Mesendoderm (in vitro differentiated cells): ENCODE results near the gene TMCC1. TPM values are rescaled to one million over a fixed set of nuclear protein-coding genes. Genes with fewer than 3 reads are reported as not detected.

Experiments used
- DNase-seq: peaks from one replicate; pipeline ENCODE4 v3.0.0; 2013
- H2AK5ac ChIP-seq: 2 replicates; pipeline ENCODE4 v1.6.1; 2013; ENCODE audit warnings: low read length, inconsistent platforms
- H2BK120ac ChIP-seq: 2 replicates; pipeline ENCODE4 v1.6.1; 2013; ENCODE audit warnings: low read depth, mild to moderate bottlenecking, low read length, moderate library complexity, mixed read lengths
- H2BK15ac ChIP-seq: replicated peaks from 2 replicates; pipeline ENCODE4 v1.6.1; 2013; ENCODE audit warnings: low read depth, mild to moderate bottlenecking, moderate library complexity
- H2BK5ac ChIP-seq: 2 replicates; pipeline ENCODE4 v1.6.1; 2013; ENCODE audit warnings: low read length, inconsistent platforms
- H3K18ac ChIP-seq: 2 replicates; pipeline ENCODE4 v1.6.1; 2013; ENCODE audit warnings: mild to moderate bottlenecking, low read length, mixed read lengths
- H3K23ac ChIP-seq: one replicate; pipeline ENCODE4 v1.6.1; 2013; ENCODE audit warnings: low read length
- H3K27ac ChIP-seq: 2 replicates; pipeline ENCODE4 v1.5.1; 2013; ENCODE audit warnings: low read depth, mild to moderate bottlenecking, inconsistent platforms, low read length, moderate library complexity
- H3K27me3 ChIP-seq: 2 replicates; pipeline ENCODE4 v1.6.1; 2013; ENCODE audit warnings: low read length, control low read depth, mild to moderate bottlenecking, inconsistent platforms; ENCODE audit not compliant: insufficient read depth, poor library complexity
- H3K36me3 ChIP-seq: 2 replicates; pipeline ENCODE4 v1.6.1; 2013; ENCODE audit warnings: low read length, inconsistent platforms; ENCODE audit not compliant: control insufficient read depth, insufficient read depth
- H3K4ac ChIP-seq: one replicate; pipeline ENCODE4 v1.6.1; 2013; ENCODE audit warnings: low read depth, mild to moderate bottlenecking, low read length, moderate library complexity
- H3K4me1 ChIP-seq: 2 replicates; pipeline ENCODE4 v1.6.1; 2013; ENCODE audit warnings: low read depth, low read length, inconsistent platforms; ENCODE audit not compliant: control insufficient read depth
- H3K4me2 ChIP-seq: 2 replicates; pipeline ENCODE4 v1.6.1; 2013; ENCODE audit warnings: low read length
- H3K4me3 ChIP-seq: 2 replicates; pipeline ENCODE4 v1.5.1; 2013; ENCODE audit warnings: mild to moderate bottlenecking, low read length
- H3K56ac ChIP-seq: one replicate; pipeline ENCODE4 v1.6.1; 2013; ENCODE audit warnings: low read length
- H3K79me1 ChIP-seq: 2 replicates; pipeline ENCODE4 v1.6.1; 2013; ENCODE audit warnings: low read length, inconsistent platforms
- H3K79me2 ChIP-seq: 2 replicates; pipeline ENCODE4 v1.6.1; 2013; ENCODE audit warnings: mild to moderate bottlenecking, low read length; ENCODE audit not compliant: control insufficient read depth, insufficient read depth
- H3K9ac ChIP-seq: 2 replicates; pipeline ENCODE4 v1.6.1; 2013; ENCODE audit warnings: low read length, inconsistent platforms
- H4K5ac ChIP-seq: one replicate; pipeline ENCODE4 v1.6.1; 2013; ENCODE audit warnings: low read length
- H4K8ac ChIP-seq: one replicate; pipeline ENCODE4 v1.6.1; 2013; ENCODE audit warnings: low read depth, mild to moderate bottlenecking, control low read depth, low read length, moderate library complexity
- WGBS: extraction: QIAGEN DNeasy Blood & Tissue Kit; methylation state at CpG from one replicate; pipeline ENCODE4 v1.1.7; 2013; ENCODE audit warnings: low lambda C conversion rate, missing lambda C conversion rate; ENCODE audit not compliant: insufficient coverage; ENCODE audit errors: extremely low coverage; 5-methylcytosine and 5-hydroxymethylcytosine counted together
- small RNA-seq: library from polyadenylated mRNA; stranded (forward); fragments of <200 nt; extraction: miRNeasy Mini kit (QIAGEN cat#:217004); gene quantifications from one replicate; pipeline ENCODE3, GENCODE V24; 2013; ENCODE audit not compliant: insufficient read depth

The TMCC1 gene

DNA sequence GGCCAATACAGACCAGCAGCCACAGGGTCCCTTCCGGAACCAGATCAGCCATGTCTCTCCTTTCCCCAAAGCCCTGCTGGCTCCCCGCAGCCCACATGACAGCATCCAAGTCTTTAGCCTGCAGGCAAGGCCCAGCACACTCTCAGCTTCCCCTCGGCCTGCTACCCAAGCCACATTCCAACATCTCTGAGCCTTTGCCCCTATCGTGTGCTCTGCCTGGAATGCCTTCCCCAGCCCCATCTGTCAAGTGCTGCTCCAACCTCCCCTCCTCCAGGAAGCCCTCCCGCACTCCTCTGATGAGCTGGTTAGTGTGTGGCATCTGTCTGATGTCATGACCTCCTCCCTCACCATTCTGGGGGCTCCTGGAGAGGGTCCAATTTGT is 295.5 kb downstream of the TMCC1 start:
- H2BK15ac ChIP-seq, result no peak overlapping the region
- H3K23ac ChIP-seq, result no peak overlapping the region
- peak overlapping the region; percentile 74 for H3K27ac ChIP-seq
- H3K56ac ChIP-seq, result peak overlapping the region; percentile 58
- H3K4me3 ChIP-seq, result no peak overlapping the region
- no peak overlapping the region for H2AK5ac ChIP-seq
- no CpG with 5 or more reads among the region's 5 CpGs for WGBS
- peaks cover 37% of the 10 kb centered on the region for H3K4me1 ChIP-seq
- H3K4me2 ChIP-seq, result no peak overlapping the region
- no peak overlapping the region for H3K4ac ChIP-seq
- no peak overlapping the region for H2BK120ac ChIP-seq
- no peak overlapping the region for H4K8ac ChIP-seq
- H3K79me2 ChIP-seq, result peaks cover 81% of the 10 kb centered on the region
- H4K5ac ChIP-seq, result no peak overlapping the region
- DNase-seq, result peak; percentile 93
- peak overlapping the region; percentile 37 for H3K9ac ChIP-seq
- peak overlapping the region; percentile 53 for H3K18ac ChIP-seq
- peak overlapping the region; percentile 22 for H2BK5ac ChIP-seq
- no peaks in the 10 kb centered on the region for H3K36me3 ChIP-seq
- peaks cover 28% of the 10 kb centered on the region for H3K79me1 ChIP-seq
- no peaks in the 10 kb centered on the region for H3K27me3 ChIP-seq

Small RNA genes lying within 50 kb of the gene (small RNA-seq; reads per million reads assigned to genes)
- gene RF00026 (not detected), gene RNY3P13 (not detected)
